ENCODE data around the gene XBP1. TPM values are rescaled to one million over a fixed set of nuclear protein-coding genes. Genes with fewer than 3 reads are reported as not detected.

XBP1 gene
- total and polyA plus RNA-seq, 2 donors (not counting 3 experiments of a cell fraction or from before 2014, with no cell fraction given), result 90.4 to 102 TPM

GRCh38 chr22:28813772-28814518, 13.6 kb upstream of the XBP1 start:
- Histone ChIP-seq H3K4me1 (ENCODE audit: control insufficient read depth, extremely low read depth, insufficient read depth, low read length) (peaks cover 10% of the 10 kb centered on the region), H3K36me3 (ENCODE audit: control insufficient read depth in 2 of 2, extremely low read depth in 1 of 2, insufficient read depth in 2 of 2, low read length in 2 of 2) (no peaks in the 10 kb centered on the region), H3K4me2 (ENCODE audit: insufficient read depth, low read length) (no peak overlapping the region), H3K4me3 (replicated peaks in 1 of 3; ENCODE audit: insufficient read depth in 1 of 3, low read depth in 1 of 3, low read length in 3 of 3) (no peak overlapping the region), H3K27ac (ENCODE audit: insufficient read depth, low read depth, low read length) (no peak overlapping the region), H3K9ac (replicated peaks; ENCODE audit: extremely low read depth, insufficient read depth, low read length) (no peak overlapping the region), H3K79me2 (ENCODE audit: control insufficient read depth, insufficient read depth, low read length) (no peaks in the 10 kb centered on the region), H4K20me1 (replicated peaks; ENCODE audit: control insufficient read depth, extremely low read depth, insufficient read depth, low read length) (no peaks in the 10 kb centered on the region), H3K27me3 (ENCODE audit: control insufficient read depth in 2 of 2, insufficient read depth in 2 of 2, low read length in 2 of 2) (no peaks in the 10 kb centered on the region), H2AFZ (ENCODE audit: low read depth, low read length) (no peak overlapping the region), H3K9me1 (replicated peaks; ENCODE audit: control insufficient read depth, extremely low read depth, insufficient read depth, low read length) (no peaks in the 10 kb centered on the region), H3K9me3 (replicated peaks; ENCODE audit: control insufficient read depth, insufficient read depth, low read length) (no peaks in the 10 kb centered on the region)
- BruUV-seq (replicated peaks), result no TSS peak
- no peak for TF ChIP-seq CTCF (IDR thresholded peaks at IDR 0.05; ENCODE audit: extremely low read depth in 1 of 2, insufficient read depth in 1 of 2, low read depth in 1 of 2, low read length in 2 of 2)
- TF ChIP-seq GATA2 (IDR thresholded peaks at IDR 0.05; ENCODE audit: insufficient read depth, insufficient read length, low read depth, low read length), result no peak
- DNase-seq (ENCODE audit: low read depth, low spot score), result no peak
- no peak for FAIRE-seq
- ChIA-PET POLR2A (no interaction called here), CTCF (interaction anchor here (1.4 to 3.6 kb wide), 3 partner anchors 10 to 214 kb away, joined by 3 to 13 read pairs (median 13); no protein-coding TSS in a partner anchor)
- dilution Hi-C loops (cut with MboI; ENCODE audit: extremely low pct_ligation_motif_present, low sequenced_read_pairs), result no loop called here
- intact Hi-C loops (cut with micrococcal nuclease), result no loop called here

GRCh38 chr22:28812516-28812915, 12.1 kb upstream of the XBP1 start:
- Histone ChIP-seq H3K4me3 (replicated peaks in 1 of 3; ENCODE audit: insufficient read depth in 1 of 3, low read depth in 1 of 3, low read length in 3 of 3) (no peak overlapping the region), H4K20me1 (replicated peaks; ENCODE audit: control insufficient read depth, extremely low read depth, insufficient read depth, low read length) (no peaks in the 10 kb centered on the region), H3K9me1 (replicated peaks; ENCODE audit: control insufficient read depth, extremely low read depth, insufficient read depth, low read length) (no peaks in the 10 kb centered on the region), H3K36me3 (ENCODE audit: control insufficient read depth in 2 of 2, extremely low read depth in 1 of 2, insufficient read depth in 2 of 2, low read length in 2 of 2) (no peaks in the 10 kb centered on the region), H3K4me2 (ENCODE audit: insufficient read depth, low read length) (no peak overlapping the region), H3K4me1 (ENCODE audit: control insufficient read depth, extremely low read depth, insufficient read depth, low read length) (peaks cover 10% of the 10 kb centered on the region), H2AFZ (ENCODE audit: low read depth, low read length) (no peak overlapping the region), H3K27ac (ENCODE audit: insufficient read depth, low read depth, low read length) (no peak overlapping the region), H3K27me3 (ENCODE audit: control insufficient read depth in 2 of 2, insufficient read depth in 2 of 2, low read length in 2 of 2) (no peaks in the 10 kb centered on the region), H3K79me2 (ENCODE audit: control insufficient read depth, insufficient read depth, low read length) (no peaks in the 10 kb centered on the region), H3K9ac (replicated peaks; ENCODE audit: extremely low read depth, insufficient read depth, low read length) (no peak overlapping the region), H3K9me3 (replicated peaks; ENCODE audit: control insufficient read depth, insufficient read depth, low read length) (no peaks in the 10 kb centered on the region)
- BruUV-seq (replicated peaks), result no TSS peak
- dilution Hi-C loops (cut with MboI; ENCODE audit: extremely low pct_ligation_motif_present, low sequenced_read_pairs) (no loop called here), intact Hi-C loops (cut with micrococcal nuclease) (no loop called here)
- no peak for DNase-seq (ENCODE audit: low read depth, low spot score)
- CTCF ChIA-PET, result interaction anchor here (3.0 kb wide), 1 partner anchor 212 kb away, joined by 13 read pairs; no protein-coding TSS in a partner anchor
- FAIRE-seq, result no peak
- POLR2A ChIA-PET, result no interaction called here
- no peak for TF ChIP-seq POLR2A (IDR thresholded peaks at IDR 0.05; ENCODE audit: low read depth, low read length)
- no peak for TF ChIP-seq FOS (IDR thresholded peaks at IDR 0.05; ENCODE audit: borderline replicate concordance, insufficient read depth, low read length)
- TF ChIP-seq CTCF (IDR thresholded peaks at IDR 0.05; ENCODE audit: extremely low read depth in 1 of 2, insufficient read depth in 1 of 2, low read depth in 1 of 2, low read length in 2 of 2), result no peak
- TF ChIP-seq, protein P1, sequence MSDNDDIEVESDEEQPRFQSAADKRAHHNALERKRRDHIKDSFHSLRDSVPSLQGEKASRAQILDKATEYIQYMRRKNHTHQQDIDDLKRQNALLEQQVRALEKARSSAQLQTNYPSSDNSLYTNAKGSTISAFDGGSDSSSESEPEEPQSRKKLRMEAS (IDR thresholded peaks at IDR 0.05; ENCODE audit: insufficient read depth, insufficient read length), result no peak
- no peak for TF ChIP-seq POLR2AphosphoS5 (IDR thresholded peaks at IDR 0.05; ENCODE audit: insufficient read depth, low read depth, low read length)
- no peak for TF ChIP-seq GATA2 (IDR thresholded peaks at IDR 0.05; ENCODE audit: insufficient read depth, insufficient read length, low read depth, low read length)
- no peak for TF ChIP-seq EZH2 (IDR thresholded peaks at IDR 0.05; ENCODE audit: borderline replicate concordance, low read depth, low read length, severe bottlenecking)
- TF ChIP-seq JUN (IDR thresholded peaks at IDR 0.05; ENCODE audit: borderline replicate concordance, insufficient read depth, insufficient read length, low read depth), result no peak
- no peak for TF ChIP-seq MYC (IDR thresholded peaks at IDR 0.05; ENCODE audit: low read depth, low read length)

All from endothelial cell of umbilical vein (primary cell).